Measurements from ENCODE around the gene DHX58. TPM values are rescaled to one million over a fixed set of nuclear protein-coding genes. Genes with fewer than 3 reads are reported as not detected.
A peak's percentile ranks its signal among the peaks of the same experiment; 100 is the strongest.

DHX58 gene
- total RNA-seq, 1 donor from 2014 or later: 4.6 TPM

- no peak for TF ChIP-seq CTCF (conservative IDR thresholded peaks at IDR 0.05; ENCODE audit: low read depth, low read length)
- no peak for DNase-seq (ENCODE audit: low read depth)
- no peak overlapping the region for H3K4me3 ChIP-seq (ENCODE audit: low read depth, low read length)
Observed at GRCh38 chr17:42133461-42134041, 21.0 kb upstream of the DHX58 start.

- no peak for TF ChIP-seq CTCF (conservative IDR thresholded peaks at IDR 0.05; ENCODE audit: low read depth, low read length)
- H3K4me3 ChIP-seq (ENCODE audit: low read depth, low read length): no peak overlapping the region
- peak; percentile 67 for DNase-seq (ENCODE audit: low read depth)
Observed at GRCh38 chr17:42132941-42133340, 20.4 kb upstream of the DHX58 start.

- DNase-seq (ENCODE audit: low read depth): no peak
- no peak for TF ChIP-seq CTCF (conservative IDR thresholded peaks at IDR 0.05; ENCODE audit: low read depth, low read length)
- H3K4me3 ChIP-seq (ENCODE audit: low read depth, low read length): no peak overlapping the region
Observed at GRCh38 chr17:42131981-42132432, 19.5 kb upstream of the DHX58 start.

GRCh38 chr17:42131232-42131631 lies 18.7 kb upstream of the DHX58 start:
- DNase-seq (ENCODE audit: low read depth): no peak
- H3K4me3 ChIP-seq (ENCODE audit: low read depth, low read length): no peak overlapping the region
- TF ChIP-seq CTCF (conservative IDR thresholded peaks at IDR 0.05; ENCODE audit: low read depth, low read length): no peak

- peak; percentile 14 for TF ChIP-seq CTCF (conservative IDR thresholded peaks at IDR 0.05; ENCODE audit: low read depth, low read length)
- no peak overlapping the region for H3K4me3 ChIP-seq (ENCODE audit: low read depth, low read length)
- DNase-seq (ENCODE audit: low read depth): no peak
Observed at GRCh38 chr17:42130310-42130936, 17.9 kb upstream of the DHX58 start.

GRCh38 chr17:42129109-42129837 lies 16.8 kb upstream of the DHX58 start:
- no peak overlapping the region for H3K4me3 ChIP-seq (ENCODE audit: low read depth, low read length)
- no peak for TF ChIP-seq CTCF (conservative IDR thresholded peaks at IDR 0.05; ENCODE audit: low read depth, low read length)

More at GRCh38 chr17:42129109-42129837, 16.8 kb upstream of the DHX58 start:
- DNase-seq (ENCODE audit: low read depth): no peak

Measured in epithelial cell of proximal tubule (primary cell).